ENCODE measurements around the gene KRTAP10-3. TPM values are rescaled to one million over a fixed set of nuclear protein-coding genes. Genes with fewer than 3 reads are reported as not detected.
A peak's percentile ranks its signal among the peaks of the same experiment; 100 is the strongest.

The KRTAP10-3 gene
- total RNA-seq, 1 donor from 2014 or later, result not detected

- Histone ChIP-seq H3K27ac (no peak overlapping the region), H3K9me3 (no peaks in the 10 kb centered on the region), H3K27me3 (no peaks in the 10 kb centered on the region), H3K4me1 (no peaks in the 10 kb centered on the region), H3K36me3 (no peaks in the 10 kb centered on the region), H3K4me3 (no peak overlapping the region)
- intact Hi-C loops (cut with DNase I), result no loop called here
- TF ChIP-seq CTCF (IDR thresholded peaks at IDR 0.05), result no peak
- DNase-seq (peak; percentile 51), ATAC-seq (no peak)
These were observed 32.2 kb downstream of the KRTAP10-3 start for GRCh38 chr21:44526096-44526997.

GRCh38 chr21:44525391-44526095 lies 33.1 kb downstream of the KRTAP10-3 start:
- ATAC-seq (no peak), DNase-seq (peak; percentile 43)
- H3K4me1 ChIP-seq, result no peaks in the 10 kb centered on the region
- no peak overlapping the region for H3K4me3 ChIP-seq
- no peak for TF ChIP-seq CTCF (IDR thresholded peaks at IDR 0.05)
- no peaks in the 10 kb centered on the region for H3K36me3 ChIP-seq
- intact Hi-C loops (cut with DNase I), result no loop called here
- H3K27me3 ChIP-seq, result no peaks in the 10 kb centered on the region
- H3K27ac ChIP-seq, result no peak overlapping the region
- H3K9me3 ChIP-seq, result no peaks in the 10 kb centered on the region

- no peak for TF ChIP-seq CTCF (IDR thresholded peaks at IDR 0.05)
- no peaks in the 10 kb centered on the region for H3K27me3 ChIP-seq
- no peak for ATAC-seq
These were observed 33.9 kb downstream of the KRTAP10-3 start for GRCh38 chr21:44524414-44525371.

GRCh38 chr21:44523567-44524413 lies 34.8 kb downstream of the KRTAP10-3 start:
- intact Hi-C loops (cut with DNase I), result no loop called here
- no peaks in the 10 kb centered on the region for H3K36me3 ChIP-seq
- no peaks in the 10 kb centered on the region for H3K9me3 ChIP-seq
- no peak for TF ChIP-seq CTCF (IDR thresholded peaks at IDR 0.05)
- H3K4me3 ChIP-seq, result no peak overlapping the region
- H3K27ac ChIP-seq, result no peak overlapping the region
- DNase-seq (no peak), ATAC-seq (no peak)
- no peaks in the 10 kb centered on the region for H3K4me1 ChIP-seq
- H3K27me3 ChIP-seq, result no peaks in the 10 kb centered on the region

More at GRCh38 chr21:44524414-44525371, 33.9 kb downstream of the KRTAP10-3 start:
- Histone ChIP-seq H3K27ac (no peak overlapping the region), H3K36me3 (no peaks in the 10 kb centered on the region), H3K9me3 (no peaks in the 10 kb centered on the region), H3K4me3 (no peak overlapping the region), H3K4me1 (no peaks in the 10 kb centered on the region)
- DNase-seq, result no peak
- intact Hi-C loops (cut with DNase I), result no loop called here

Measured in upper lobe of right lung (tissue), 1 donor.